ENCODE results near the gene MICAL3. TPM values are rescaled to one million over a fixed set of nuclear protein-coding genes. Genes with fewer than 3 reads are reported as not detected.

MICAL3 gene
- total RNA-seq, 4 donors from 2014 or later: 23.9 to 49.2 (median 34.5) TPM

DNA sequence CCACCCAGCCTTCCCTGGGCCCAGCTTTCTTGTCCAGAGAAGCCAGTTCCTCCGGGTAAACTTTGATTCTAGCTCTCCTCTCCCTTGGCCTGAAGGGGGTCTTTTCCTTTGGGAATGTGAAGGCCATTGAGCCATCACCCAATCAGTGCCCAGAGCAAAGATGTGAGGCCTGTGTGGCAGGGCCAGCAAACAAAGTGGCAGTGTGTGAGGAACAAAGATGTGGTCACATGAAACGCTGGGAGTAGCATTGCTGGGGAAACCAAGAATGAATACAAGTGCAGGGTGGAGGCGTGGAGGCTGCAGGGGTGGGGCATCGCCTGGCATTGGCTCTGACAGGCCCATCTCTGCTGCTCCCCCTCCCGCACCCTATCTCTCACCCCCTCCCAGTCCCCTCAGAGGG, 158.2 kb downstream of the MICAL3 start:
- DNase-seq (ENCODE audit: low spot score): no peak
- ATAC-seq (ENCODE audit: low FRiP score): no peak
- TF ChIP-seq CTCF (IDR thresholded peaks at IDR 0.05): no peak

GRCh38 chr22:17865183-17866055, 158.9 kb downstream of the MICAL3 start:
- no peak for ATAC-seq (ENCODE audit: low FRiP score)
- TF ChIP-seq CTCF (IDR thresholded peaks at IDR 0.05): no peak
- DNase-seq (ENCODE audit: low spot score): no peak

DNA sequence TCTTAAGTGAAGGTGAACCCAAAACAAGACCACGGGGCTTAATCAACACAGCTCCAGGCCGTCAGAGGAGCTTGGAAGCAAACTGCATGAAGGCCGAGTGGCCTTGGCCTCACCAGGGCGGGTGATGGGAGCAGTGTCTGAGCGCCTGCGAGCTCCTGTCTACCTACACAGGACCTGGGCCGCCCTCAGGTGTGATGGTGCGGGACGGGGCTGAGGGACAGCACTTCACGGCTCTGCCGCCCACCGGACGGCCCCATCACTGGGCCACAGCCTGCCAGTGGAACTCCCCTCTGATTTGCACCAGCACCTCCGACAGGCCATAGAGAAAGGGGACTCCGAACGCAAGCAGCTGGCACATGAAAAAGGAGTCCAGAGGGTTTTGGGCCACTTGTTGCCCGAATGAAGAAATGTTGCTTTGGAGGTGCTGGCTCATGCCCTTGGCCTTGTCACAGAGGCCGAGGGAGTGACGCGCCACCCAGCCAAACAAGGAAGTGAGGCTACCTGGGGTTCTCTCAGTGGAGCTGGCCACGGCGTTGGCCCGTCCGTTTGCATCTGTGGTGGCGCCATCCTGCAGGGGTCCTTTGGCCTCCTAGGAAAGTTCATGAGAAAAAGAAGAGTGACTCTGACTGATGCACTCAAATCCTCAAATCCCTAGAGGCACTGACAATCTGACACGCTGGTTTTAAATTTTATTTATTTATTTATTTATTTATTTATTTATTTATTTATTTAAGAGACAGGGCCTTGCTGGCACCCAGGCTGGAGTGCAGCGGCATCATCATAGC, 159.8 kb downstream of the MICAL3 start:
- no peak for TF ChIP-seq CTCF (IDR thresholded peaks at IDR 0.05)
- no peak for ATAC-seq (ENCODE audit: low FRiP score)
- DNase-seq (ENCODE audit: low spot score): no peak

DNA sequence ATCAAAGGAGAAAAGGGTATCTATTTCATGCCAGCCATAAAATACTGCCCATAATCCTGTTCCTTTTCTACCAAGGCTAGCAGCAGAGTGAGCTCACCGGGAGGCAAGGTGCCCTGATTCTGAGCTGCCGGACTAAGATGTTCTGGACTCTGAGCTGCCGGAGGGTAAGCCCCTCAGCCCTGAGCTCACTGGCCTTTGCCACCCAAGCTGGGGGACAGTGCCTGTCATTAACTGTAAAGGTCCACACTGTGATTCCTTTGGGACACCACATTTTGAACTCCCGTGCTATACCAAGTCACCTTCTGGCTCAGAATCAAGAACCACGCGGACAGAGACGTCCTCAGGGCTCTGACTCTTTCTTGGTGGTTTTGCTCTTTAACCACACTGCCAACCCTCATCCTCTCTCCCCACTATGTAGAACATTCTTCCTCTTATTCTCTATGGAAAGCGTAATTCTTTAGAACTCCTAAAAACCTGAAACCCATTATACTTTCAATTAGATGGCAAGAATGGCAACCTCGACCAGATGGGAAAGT, 161.6 kb downstream of the MICAL3 start:
- no peak for ATAC-seq (ENCODE audit: low FRiP score)
- TF ChIP-seq CTCF (IDR thresholded peaks at IDR 0.05): no peak
- DNase-seq (ENCODE audit: low spot score): no peak

DNA sequence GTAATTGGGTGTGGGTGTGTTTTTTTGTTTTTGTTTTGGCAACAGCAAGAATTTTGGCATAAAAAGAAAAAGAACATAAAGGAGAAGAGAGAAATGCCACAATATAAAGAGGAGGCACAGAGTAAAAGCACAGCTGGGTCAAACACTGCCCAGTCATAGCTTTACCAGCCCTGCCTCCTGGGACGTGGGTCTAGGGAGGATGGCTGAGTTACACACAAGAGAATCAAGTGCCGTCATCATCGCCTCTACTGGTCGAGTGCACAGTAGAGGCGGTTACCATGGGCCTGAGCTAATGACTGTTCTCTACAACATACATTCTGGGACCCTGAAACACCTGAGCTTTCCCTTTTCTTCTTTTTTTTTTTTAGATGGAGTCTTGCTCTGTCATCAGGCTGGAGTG, 162.5 kb downstream of the MICAL3 start:
- no peak for TF ChIP-seq CTCF (IDR thresholded peaks at IDR 0.05)
- no peak for DNase-seq (ENCODE audit: low spot score)
- ATAC-seq (ENCODE audit: low FRiP score): no peak

- no peak for ATAC-seq (ENCODE audit: low FRiP score)
- no peak for DNase-seq (ENCODE audit: low spot score)
- TF ChIP-seq CTCF (IDR thresholded peaks at IDR 0.05): no peak
These were observed 164.0 kb downstream of the MICAL3 start for GRCh38 chr22:17860220-17860965.
